NCI-H1417 treated with DMSO at 0.1 percent for 48 hours (cell line): ENCODE data around the gene ASB14.
"Not testable (repeated sequence)": the region's sequence is repeated elsewhere in the genome, so short reads cannot be mapped to it uniquely, and the experiment has no call there.

Source experiments
- DNase-seq: peaks from one replicate; lab custom pipeline; 2025; lab: John Stamatoyannopoulos, UW

Gene ASB14

DNA sequence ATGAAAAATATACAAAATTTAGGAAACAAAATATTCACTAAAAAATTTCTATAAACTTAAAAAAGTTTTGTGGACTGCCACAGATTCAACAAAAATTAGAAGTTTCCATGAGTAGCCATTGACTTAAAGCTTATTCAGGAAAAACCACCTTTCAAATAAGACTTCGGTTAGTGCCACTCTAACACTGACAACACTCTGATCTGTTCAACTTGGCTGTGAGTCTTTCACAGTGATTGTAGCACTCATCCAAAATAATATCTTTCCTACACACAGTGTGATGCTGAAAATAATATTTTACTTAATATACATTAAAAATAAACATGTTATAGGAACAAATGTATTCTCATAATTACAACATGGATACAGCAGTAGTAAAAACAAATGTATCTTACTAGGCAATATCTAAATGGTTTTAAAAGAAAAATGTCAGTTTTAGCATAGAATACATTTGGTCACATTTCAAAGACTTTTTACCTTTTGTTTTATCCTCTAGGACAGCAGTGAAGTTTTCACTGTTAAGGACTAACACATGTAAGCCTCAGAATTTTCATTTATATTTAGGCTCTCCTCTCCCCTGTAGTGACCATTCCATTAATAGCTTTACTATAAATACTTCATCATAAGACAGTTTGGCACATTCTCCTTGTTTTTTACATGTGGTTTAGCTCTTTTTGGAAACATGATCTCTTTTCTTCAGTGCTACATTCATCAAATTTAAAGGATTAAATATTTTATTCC is at the start of gene ASB14:
ASB14 (minus strand) TSS at position 527 of the 738 bp plus-strand sequence. CDS start 652 bp downstream, outside the sequence.
- DNase-seq, result no peak

- not testable (repeated sequence) for DNase-seq
Observed at GRCh38 chr3:57339071-57339642, 46.7 kb upstream of the ASB14 start.

GRCh38 chr3:57338272-57339070 is 46.0 kb upstream of the ASB14 start:
- DNase-seq, result not testable (repeated sequence)

- no peak for DNase-seq
Observed at GRCh38 chr3:57335283-57335938, 42.9 kb upstream of the ASB14 start.

DNA sequence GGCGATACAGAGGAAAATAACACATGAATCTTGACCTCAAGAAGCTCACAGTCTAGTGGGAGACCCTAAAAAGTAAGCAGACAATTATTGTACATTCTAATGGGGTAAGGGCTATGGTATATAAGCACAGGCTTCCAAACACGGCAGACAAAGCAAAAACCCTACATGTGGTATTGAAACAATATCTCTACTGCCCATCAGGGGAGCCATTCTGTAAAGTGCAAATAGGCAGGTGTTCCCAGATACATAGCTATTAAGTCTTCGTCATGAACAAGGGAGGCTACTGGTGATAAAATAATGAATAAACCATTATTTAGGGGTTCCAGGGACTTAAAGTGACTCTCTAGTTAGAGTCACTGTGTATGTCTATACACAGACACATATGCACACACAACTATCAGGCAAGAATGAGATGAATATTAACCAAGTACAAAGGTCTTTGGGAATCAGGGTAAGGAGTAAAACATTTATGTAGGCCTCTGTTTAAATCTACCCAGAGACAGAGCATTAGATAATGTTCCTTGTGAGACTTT is 38.7 kb upstream of the ASB14 start:
- no peak for DNase-seq

GRCh38 chr3:57326498-57326897 is 34.0 kb upstream of the ASB14 start:
- not testable (repeated sequence) for DNase-seq

- no peak for DNase-seq
Observed at GRCh38 chr3:57314204-57314603, 21.7 kb upstream of the ASB14 start.

- DNase-seq, result no peak
Observed at GRCh38 chr3:57309769-57310360, 17.4 kb upstream of the ASB14 start.

DNA sequence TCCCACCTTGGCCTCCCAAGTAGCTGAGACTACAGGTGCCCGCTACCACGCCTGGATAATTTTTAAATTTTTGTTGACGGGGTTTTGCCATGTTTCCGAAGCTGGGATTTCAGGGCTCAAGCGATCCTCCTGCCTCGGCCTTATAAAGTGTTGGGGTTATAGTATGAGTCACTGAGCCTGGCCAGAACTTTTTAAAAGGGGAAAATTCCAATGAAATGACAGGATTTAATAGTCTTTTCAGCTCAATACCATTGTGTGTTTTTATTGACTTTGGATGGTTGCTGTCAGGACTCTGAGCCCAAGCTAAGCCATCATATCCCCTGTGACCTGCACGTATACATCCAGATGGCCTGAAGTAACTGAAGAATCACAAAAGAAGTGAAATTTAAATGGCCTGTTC is 11.0 kb upstream of the ASB14 start:
- not testable (repeated sequence) for DNase-seq

DNA sequence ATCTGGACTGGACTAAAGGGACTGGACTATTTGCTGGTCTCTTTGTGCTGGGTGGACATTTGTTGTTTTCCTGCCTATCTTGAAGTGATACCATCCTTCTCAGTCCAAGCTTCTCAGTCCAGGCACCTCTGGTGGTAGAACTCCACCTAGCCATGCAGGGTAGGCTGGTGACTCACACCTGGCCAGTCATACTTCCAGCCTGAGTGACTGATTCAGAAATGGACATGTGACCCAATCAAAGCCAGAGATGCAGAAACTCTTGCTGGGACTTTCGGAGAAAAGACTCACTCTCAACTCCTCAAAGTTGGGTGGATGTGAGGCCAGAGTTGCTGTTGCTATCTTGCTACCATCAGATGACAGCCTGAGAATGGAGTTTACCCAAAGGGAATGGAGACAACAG is 5.6 kb upstream of the ASB14 start:
- no peak for DNase-seq

- no peak for DNase-seq
Observed at GRCh38 chr3:57292897-57293526, 527 bp upstream of the ASB14 start.

DNA sequence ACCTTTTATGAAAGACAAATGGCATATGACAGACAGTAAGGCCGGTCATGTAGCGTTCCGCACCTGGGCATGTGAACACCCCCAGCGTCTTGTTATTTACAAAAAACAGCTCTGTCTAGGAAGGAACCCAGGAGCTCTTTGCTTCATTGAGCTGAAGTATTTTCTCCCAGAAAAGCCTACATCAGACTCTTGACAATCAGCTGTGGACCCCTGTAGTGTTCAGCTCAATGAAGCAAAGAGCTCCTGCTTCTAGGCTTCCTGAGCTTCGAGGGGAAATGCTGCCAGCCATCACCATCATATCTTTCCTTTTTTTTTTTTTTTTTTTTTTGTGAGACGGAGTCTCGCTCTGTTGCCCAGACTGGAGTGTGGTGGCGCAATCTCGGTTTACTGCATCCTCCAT is 4.1 kb downstream of the ASB14 start:
- DNase-seq, result no peak

DNA sequence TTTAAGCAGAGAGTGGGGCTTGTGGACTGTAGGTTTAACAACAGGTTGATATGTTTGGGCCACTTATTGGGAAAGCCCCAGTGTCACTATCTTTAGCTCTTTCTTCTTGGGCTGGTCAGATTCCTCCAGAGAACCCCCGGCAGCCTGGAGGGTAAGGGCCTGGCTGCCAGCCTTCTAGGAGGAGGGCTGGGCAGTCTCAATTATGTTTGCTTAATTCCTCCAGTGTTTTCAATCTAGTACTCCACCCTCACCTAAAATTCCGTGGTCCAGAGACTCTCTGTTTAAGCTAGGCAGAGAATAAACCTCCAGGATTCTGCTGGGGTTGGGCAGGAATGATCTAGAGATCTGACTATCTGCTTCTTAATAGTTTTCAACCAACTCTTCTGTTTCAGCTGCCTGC is 5.3 kb downstream of the ASB14 start:
- no peak for DNase-seq

GRCh38 chr3:57283334-57283733 is 9.2 kb downstream of the ASB14 start:
- no peak for DNase-seq

DNA sequence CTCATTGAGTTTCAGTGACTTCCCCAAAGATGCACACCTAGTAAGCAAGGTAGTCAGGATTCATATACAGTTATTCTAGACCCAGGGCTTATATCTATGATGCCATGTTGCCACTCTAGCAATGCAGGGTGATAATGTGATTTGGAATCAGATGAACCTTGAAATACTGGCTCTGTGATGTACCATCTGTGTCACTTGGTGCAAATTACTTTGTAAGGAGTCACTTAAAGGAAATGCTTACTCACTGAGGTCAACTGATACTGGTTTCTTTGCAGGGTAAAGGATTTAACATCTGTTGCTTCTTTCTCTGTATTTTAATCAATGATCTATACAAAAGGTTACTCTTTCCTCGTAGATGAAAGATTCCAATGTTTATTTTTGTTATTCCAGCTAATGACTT is 10.8 kb downstream of the ASB14 start:
- DNase-seq, result no peak

GRCh38 chr3:57279685-57280084 is 12.8 kb downstream of the ASB14 start:
- DNase-seq, result no peak

DNA sequence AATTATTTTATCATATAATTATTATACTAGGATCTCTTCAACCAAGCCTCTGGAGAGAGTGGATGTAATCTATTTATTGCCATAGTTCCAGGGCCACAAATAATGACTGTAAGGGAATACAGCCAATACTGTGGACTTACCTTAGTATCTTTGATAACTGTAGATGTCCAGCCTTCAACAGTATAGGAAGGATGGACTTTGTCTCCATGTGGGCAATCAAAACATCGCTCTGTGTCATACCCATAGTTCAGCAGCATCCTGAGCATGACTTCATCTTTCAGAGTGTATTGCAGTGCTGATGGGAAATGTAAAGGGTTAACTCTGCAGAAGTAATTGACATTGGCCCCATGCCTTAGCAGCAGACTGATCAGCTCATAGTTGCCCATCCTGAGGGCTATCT is 14.2 kb downstream of the ASB14 start:
- DNase-seq, result no peak

GRCh38 chr3:57275393-57275792 is 17.1 kb downstream of the ASB14 start:
- no peak for DNase-seq

DNA sequence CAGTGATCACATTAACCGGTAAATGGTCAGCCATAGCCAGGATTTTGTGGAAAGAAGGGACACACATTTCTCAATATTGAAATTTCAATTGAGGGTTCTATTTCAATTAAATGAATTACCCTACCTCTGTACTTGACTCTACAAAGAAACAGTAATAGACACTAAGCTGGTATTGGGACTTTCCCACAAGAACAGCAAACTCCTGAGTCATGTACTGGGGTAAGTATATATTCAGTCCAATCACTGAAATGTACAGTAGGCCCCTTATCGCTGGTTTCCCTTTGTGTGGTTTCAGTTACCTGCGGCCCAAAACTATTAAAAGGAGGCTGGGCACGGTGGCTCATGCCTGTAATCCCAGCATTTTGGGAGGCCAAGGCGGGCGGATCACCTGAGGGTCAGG is 17.6 kb downstream of the ASB14 start:
- DNase-seq, result no peak

GRCh38 chr3:57268416-57268815 is 24.1 kb downstream of the ASB14 start:
- no peak for DNase-seq

- DNase-seq, result no peak
Observed at GRCh38 chr3:57261929-57262328, 30.6 kb downstream of the ASB14 start.
